HG03196 (cell line): ENCODE measurements around the gene SOX21.

Experiments
- ATAC-seq: cut with Tn5 transposase; IDR thresholded peaks from one replicate; pipeline ENCODE4 v1.9.1; 2021; ENCODE audit not compliant: unreplicated experiment

SOX21 gene

GRCh38 chr13:94709001-94709834 lies 3.1 kb downstream of the SOX21 start:
- ATAC-seq, result no peak

- no peak for ATAC-seq
Measured at GRCh38 chr13:94708031-94708859, 4.1 kb downstream of the SOX21 start.

GRCh38 chr13:94707400-94708021 lies 4.8 kb downstream of the SOX21 start:
- ATAC-seq, result no peak

GRCh38 chr13:94706843-94707399 lies 5.4 kb downstream of the SOX21 start:
- ATAC-seq, result no peak

GRCh38 chr13:94706101-94706842 lies 6.1 kb downstream of the SOX21 start:
- ATAC-seq, result no peak

GRCh38 chr13:94705081-94706030 lies 7.0 kb downstream of the SOX21 start:
- no peak for ATAC-seq

- ATAC-seq, result no peak
Measured at GRCh38 chr13:94704377-94705080, 7.8 kb downstream of the SOX21 start.

GRCh38 chr13:94703721-94704314 lies 8.5 kb downstream of the SOX21 start:
- no peak for ATAC-seq

GRCh38 chr13:94703271-94703670 lies 9.1 kb downstream of the SOX21 start:
- ATAC-seq, result no peak

GRCh38 chr13:94702181-94703041 lies 9.9 kb downstream of the SOX21 start:
- no peak for ATAC-seq

- ATAC-seq, result no peak
Measured at GRCh38 chr13:94701313-94702180, 10.8 kb downstream of the SOX21 start.

- no peak for ATAC-seq
Measured at GRCh38 chr13:94700536-94700935, 11.8 kb downstream of the SOX21 start.

- ATAC-seq, result no peak
Measured at GRCh38 chr13:94700051-94700535, 12.3 kb downstream of the SOX21 start.

GRCh38 chr13:94696171-94696570 lies 16.2 kb downstream of the SOX21 start:
- no peak for ATAC-seq

- ATAC-seq, result no peak
Measured at GRCh38 chr13:94692030-94692429, 20.3 kb downstream of the SOX21 start.

GRCh38 chr13:94683409-94683808 lies 28.9 kb downstream of the SOX21 start:
- no peak for ATAC-seq
